K562 (cell line): Measurements from ENCODE around the gene STK26. TPM values are rescaled to one million over a fixed set of nuclear protein-coding genes. Genes with fewer than 3 reads are reported as not detected.

Source experiments
- ATAC-seq: fragments of 200-7000 bp; cut with Tn5 transposase; 3 replicates; pipeline ENCODE4 v1.9.1; 2020; ENCODE audit warnings: moderate library complexity
- BruUV-seq: library from RNA; stranded (reverse); fragments of 400-500 nt; replicated peaks from 2 replicates; lab custom pipeline; 2021; lab: Mats Ljungman, UMichigan
- CTCF ChIA-PET: fragments of 300-600 bp; formaldehyde crosslinking; extraction: SDS; loops from one replicate; lab custom pipeline; 2021; ENCODE audit warnings: low intra/inter-chr PET ratio; lab: Yijun Ruan, JAX
- POLR2A ChIA-PET: fragments of 300-600, 350-650 bp; sonication (Branson Sonifier 250); formaldehyde crosslinking; extraction: SDS; loops from one replicate; lab custom pipeline; 2021; ENCODE audit warnings: antibody characterized with exemption, inconsistent platforms; lab: Yijun Ruan, JAX
- DNase-seq, 4 experiments: peaks; one replicate each; pipeline versions ENCODE4 v3.0.0 to v3.0.0-alpha.2; 2011 to 2018; ENCODE audit warnings: low spot score in 3 of 4, mixed read lengths in 3 of 4; ENCODE audit errors: extremely low read depth in 1 of 4
- FAIRE-seq: peaks from 2 replicates; lab custom pipeline; 2011; peaks lifted over from hg19 to GRCh38; lab: Jason Lieb, UNC
- H2AFZ ChIP-seq: 2 replicates; pipeline ENCODE4 v1.6.0; 2011; ENCODE audit warnings: low read depth, low read length, control low read depth, inconsistent platforms
- H3K27ac ChIP-seq: fragments of 200-600 bp; 3 replicates; pipeline ENCODE4 v1.8.0; 2011; ENCODE audit warnings: low read depth, mild to moderate bottlenecking, control low read depth, inconsistent platforms, low read length, moderate library complexity, mixed read lengths; ENCODE audit errors: extremely low read depth
- H3K27me3 ChIP-seq, 2 experiments: fragments of 300-600 bp in 1 of 2; 2 replicates in 1 of 2; 3 replicates in 1 of 2; pipeline versions ENCODE4 v1.6.0 to v1.8.0; 2011; ENCODE audit warnings: inconsistent platforms in 2 of 2, low read length in 2 of 2, mild to moderate bottlenecking in 1 of 2, mixed read lengths in 1 of 2, moderate library complexity in 1 of 2; ENCODE audit not compliant: control insufficient read depth in 2 of 2, insufficient read depth in 2 of 2
- H3K36me3 ChIP-seq: fragments of 300-600 bp; 3 replicates; pipeline ENCODE4 v1.8.0; 2011; ENCODE audit warnings: mild to moderate bottlenecking, low read length, inconsistent platforms; ENCODE audit not compliant: control insufficient read depth, insufficient read depth
- H3K4me1 ChIP-seq, 2 experiments: fragments of 200-600 bp in 1 of 2; replicated peaks in 1 of 2; 2 replicates in 1 of 2; 3 replicates in 1 of 2; pipeline versions ENCODE4 v1.5.1 to v1.8.0; 2011; ENCODE audit warnings: inconsistent platforms in 2 of 2, low read length in 2 of 2, mild to moderate bottlenecking in 1 of 2, mixed read lengths in 1 of 2, moderate library complexity in 1 of 2; ENCODE audit not compliant: control insufficient read depth in 2 of 2, insufficient read depth in 2 of 2
- H3K4me2 ChIP-seq: 2 replicates; pipeline ENCODE4 v1.6.1; 2011; ENCODE audit warnings: low read length, control low read depth, inconsistent platforms, mixed read lengths; ENCODE audit not compliant: insufficient read depth
- H3K4me3 ChIP-seq: fragments of 200-600 bp; sonication (generic), shearing (Covaris generic); 2 replicates; pipeline ENCODE4 v1.5.1; 2016; ENCODE audit warnings: control low read depth, inconsistent platforms
- H3K79me2 ChIP-seq: fragments of 200-600 bp; 3 replicates; pipeline ENCODE4 v1.8.0; 2011; ENCODE audit warnings: low read length, inconsistent platforms; ENCODE audit not compliant: control insufficient read depth, insufficient read depth
- H3K9ac ChIP-seq, 2 experiments: 2 replicates each; pipeline versions ENCODE4 v1.6.0 to v1.6.1; 2011; ENCODE audit warnings: low read depth in 2 of 2, low read length in 2 of 2, control low read depth in 1 of 2, inconsistent platforms in 1 of 2, mild to moderate bottlenecking in 1 of 2, mixed read lengths in 1 of 2; ENCODE audit not compliant: insufficient read depth in 1 of 2
- H3K9me1 ChIP-seq: one replicate; pipeline ENCODE4 v1.6.0; 2011; ENCODE audit warnings: inconsistent platforms, mild to moderate bottlenecking, low read length, moderate library complexity; ENCODE audit not compliant: control insufficient read depth, insufficient read depth
- H3K9me3 ChIP-seq: replicated peaks from 2 replicates; pipeline ENCODE4 v1.5.1; 2011; ENCODE audit warnings: low read depth, low read length, inconsistent platforms; ENCODE audit not compliant: control insufficient read depth, insufficient read depth
- H4K20me1 ChIP-seq: replicated peaks from 2 replicates; pipeline ENCODE4 v1.6.1; 2011; ENCODE audit warnings: low read length, inconsistent platforms, mixed read lengths; ENCODE audit not compliant: control insufficient read depth, insufficient read depth
- EZH2 ChIP-seq: IDR thresholded peaks from 2 replicates; pipeline ENCODE4 v1.6.1; 2012; ENCODE audit warnings: low read depth, mild to moderate bottlenecking, inconsistent platforms, low read length, borderline replicate concordance
- LARP7 ChIP-seq: fragments of 450-650 bp; IDR thresholded peaks from 2 replicates; pipeline ENCODE4 v1.6.1; 2016
- PPARD ChIP-seq: fragments of 250-450 bp; sonication (Bioruptor Pico); IDR thresholded peaks from 2 replicates; pipeline ENCODE4 v1.8.0; 2022; ENCODE audit warnings: inconsistent platforms, mild to moderate bottlenecking, moderate library complexity
- THAP12 ChIP-seq: fragments of 250-450 bp; sonication (Bioruptor Pico); IDR thresholded peaks from 2 replicates; pipeline ENCODE4 v1.9.0; 2021; ENCODE audit warnings: mild to moderate bottlenecking, inconsistent platforms
- ZNF143 ChIP-seq: sonication (generic); formaldehyde crosslinking; IDR thresholded peaks from 2 replicates; pipeline ENCODE4 v1.9.0; 2022; ENCODE audit warnings: mild to moderate bottlenecking, missing genetic modification reagents
- ZNF740 ChIP-seq, 3 experiments: fragments of 200-800 bp in 1 of 3; sonication (Bioruptor generic) in 1 of 3; sonication (generic) in 1 of 3; formaldehyde crosslinking in 1 of 3; IDR thresholded peaks; 2 replicates each; pipeline versions ENCODE4 v1.6.1 to v1.8.0; 2016 to 2022; ENCODE audit warnings: mild to moderate bottlenecking in 2 of 3, missing compliant biosample characterization in 2 of 3, missing genetic modification characterization in 2 of 3, missing genetic modification reagents in 1 of 3
- ZNF830 ChIP-seq: fragments of 250-450 bp; sonication (Bioruptor Pico); IDR thresholded peaks from 2 replicates; pipeline ENCODE4 v1.5.0; 2021; ENCODE audit warnings: mild to moderate bottlenecking
- WGBS: fragments of 100-300 bp; shearing (Covaris generic); methylation state at CpG from one replicate; pipeline ENCODE4 v1.1.6; 2016; ENCODE audit warnings: low coverage, mixed read lengths; ENCODE audit not compliant: insufficient coverage; ENCODE audit errors: missing lambda C conversion rate; 5-methylcytosine and 5-hydroxymethylcytosine counted together
- in situ Hi-C: fragments of 300-500 bp; cut with MboI; formaldehyde crosslinking; loops from 4 replicates; pipeline ENCODE4 v1.15.0; 2018; ENCODE audit warnings: inconsistent platforms, mixed read lengths
- intact Hi-C: fragments of 100-400 bp; cut with micrococcal nuclease; formaldehyde crosslinking; loops from 2 replicates; pipeline ENCODE4 v1.14.2; 2022
- polyA plus RNA-seq, 8 experiments: library from polyadenylated mRNA; depleted of rRNA in 4 of 8; stranded (reverse) in 5 of 8; unstranded in 3 of 8; fragments of >200 nt; fragmentation: Nextera tagmentation in 2 of 8; fragmentation: Illumina TruSeq in 1 of 8; extraction: Ambion mirVana in 2 of 8; extraction: Trizol in 1 of 8; gene quantifications; 2 replicates each; pipeline versions ENCODE4 v1.2.1 to v1.2.3, GENCODE V29; 2011 to 2014; ENCODE audit warnings: inconsistent platforms in 1 of 8, missing spikeins in 1 of 8
- total RNA-seq, 7 experiments: library from RNA; depleted of rRNA in 6 of 7; stranded (reverse); fragments of >200 nt in 6 of 7; fragmentation: Illumina TruSeq in 2 of 7; extraction: Trizol in 2 of 7; gene quantifications; 2 replicates each; pipeline versions ENCODE4 v1.2.1 to v1.2.3, GENCODE V29; 2011 to 2021; ENCODE audit warnings: low replicate concordance in 1 of 7
- TF ChIP-seq, protein P1 (sequence below), 2 experiments: fragments of 450-650 bp; formaldehyde crosslinking in 1 of 2; IDR thresholded peaks; 2 replicates each; pipeline versions ENCODE4 v1.4.0 to v1.6.1; 2014 to 2020; ENCODE audit warnings: mild to moderate bottlenecking in 2 of 2, borderline replicate concordance in 1 of 2, low read depth in 1 of 2

Gene STK26
- total and polyA plus RNA-seq, 9 of the 15 experiments (the other 6 are each of a cell fraction or from before 2014, with no cell fraction given): 28.1 to 72.9 (median 50.1) TPM

DNA sequence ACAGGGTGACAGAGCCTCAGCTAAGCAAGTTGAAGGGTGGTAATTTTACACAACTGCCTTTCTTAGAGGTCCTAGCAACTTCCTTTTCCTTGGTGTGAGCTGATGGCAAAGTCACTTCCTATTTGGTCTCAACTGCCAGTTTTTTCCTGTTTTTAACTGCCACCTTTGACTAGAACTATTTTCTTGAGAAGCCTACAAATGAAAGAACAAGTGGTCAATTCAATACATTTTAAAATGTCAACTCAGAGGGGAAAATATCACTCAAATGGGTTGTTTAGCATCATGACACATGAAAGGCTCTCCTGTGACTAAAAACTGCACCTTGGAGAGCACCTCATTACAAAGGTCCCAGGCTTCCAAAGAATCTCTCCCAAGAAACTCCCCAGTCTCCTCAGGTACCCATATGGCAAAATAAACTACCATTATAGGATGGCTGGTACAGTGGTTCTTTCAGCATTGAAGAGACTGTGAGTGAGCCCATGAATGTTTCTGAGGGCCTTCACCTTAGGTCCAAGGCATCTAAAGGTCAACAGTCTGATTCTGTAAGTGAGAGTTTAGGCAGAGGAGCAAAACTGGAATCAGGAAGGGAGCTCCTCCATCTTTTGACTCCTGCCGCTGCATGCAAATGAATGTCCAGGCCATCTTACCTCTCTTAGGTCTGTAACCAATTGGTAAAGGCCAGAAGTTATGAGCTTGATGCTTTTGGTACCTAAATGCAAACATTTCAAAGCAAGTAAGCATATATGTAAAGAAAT is 5.5 kb upstream of the STK26 start:
- H4K20me1 ChIP-seq: no peaks in the 10 kb centered on the region
- BruUV-seq: no TSS peak
- H2AFZ ChIP-seq: peak overlapping the region; percentile 57
- H3K79me2 ChIP-seq: peaks cover 14% of the 10 kb centered on the region; the same call in 2 of the 3 replicates
- WGBS: 50% methylated on average over 1 of the region's 1 CpG
- in situ Hi-C loops: no loop called here
- no peaks in the 10 kb centered on the region for H3K36me3 ChIP-seq
- intact Hi-C loops: loop anchor here (2.0 kb wide), 2 partner anchors 33 to 53 kb away; no protein-coding TSS in a partner anchor
- peak overlapping the region; percentile 79 for H3K27ac ChIP-seq
- no peaks in the 10 kb centered on the region for H3K9me1 ChIP-seq
- H3K9ac ChIP-seq: peak overlapping the region in 1 of 2 experiments; percentile 39; a peak in 2 of 4 replicates
- DNase-seq (peak in 1 of 4 experiments; percentile 12), ATAC-seq (peak; percentile 22), FAIRE-seq (no peak)
- ChIA-PET CTCF (no interaction called here), POLR2A (interaction anchor here (1.1 to 1.2 kb wide), 2 partner anchors 10 to 12 kb away, joined by 3 to 4 read pairs; no protein-coding TSS in a partner anchor)
- H3K4me3 ChIP-seq: no peak overlapping the region
- no peaks in the 10 kb centered on the region for H3K27me3 ChIP-seq
- peaks cover 8 to 36% of the 10 kb centered on the region in 2 experiments; a peak in 4 of 5 replicates for H3K4me1 ChIP-seq
- no peaks in the 10 kb centered on the region for H3K9me3 ChIP-seq
- peak overlapping the region; percentile 26 for H3K4me2 ChIP-seq
- TF ChIP-seq PPARD (CRISPR knock-in tag) (no peak), THAP12 (CRISPR knock-in tag) (no peak), LARP7 (no peak), ZNF143 (CRISPR knock-in tag) (no peak), ZNF830 (no peak), EZH2 (no peak), ZNF740 (CRISPR knock-in tag; IDR thresholded peaks at IDR 0.05) (no peak), ZNF740 (tag; IDR thresholded peaks at IDR 0.05) (no peak)
- TF ChIP-seq, protein P1, sequence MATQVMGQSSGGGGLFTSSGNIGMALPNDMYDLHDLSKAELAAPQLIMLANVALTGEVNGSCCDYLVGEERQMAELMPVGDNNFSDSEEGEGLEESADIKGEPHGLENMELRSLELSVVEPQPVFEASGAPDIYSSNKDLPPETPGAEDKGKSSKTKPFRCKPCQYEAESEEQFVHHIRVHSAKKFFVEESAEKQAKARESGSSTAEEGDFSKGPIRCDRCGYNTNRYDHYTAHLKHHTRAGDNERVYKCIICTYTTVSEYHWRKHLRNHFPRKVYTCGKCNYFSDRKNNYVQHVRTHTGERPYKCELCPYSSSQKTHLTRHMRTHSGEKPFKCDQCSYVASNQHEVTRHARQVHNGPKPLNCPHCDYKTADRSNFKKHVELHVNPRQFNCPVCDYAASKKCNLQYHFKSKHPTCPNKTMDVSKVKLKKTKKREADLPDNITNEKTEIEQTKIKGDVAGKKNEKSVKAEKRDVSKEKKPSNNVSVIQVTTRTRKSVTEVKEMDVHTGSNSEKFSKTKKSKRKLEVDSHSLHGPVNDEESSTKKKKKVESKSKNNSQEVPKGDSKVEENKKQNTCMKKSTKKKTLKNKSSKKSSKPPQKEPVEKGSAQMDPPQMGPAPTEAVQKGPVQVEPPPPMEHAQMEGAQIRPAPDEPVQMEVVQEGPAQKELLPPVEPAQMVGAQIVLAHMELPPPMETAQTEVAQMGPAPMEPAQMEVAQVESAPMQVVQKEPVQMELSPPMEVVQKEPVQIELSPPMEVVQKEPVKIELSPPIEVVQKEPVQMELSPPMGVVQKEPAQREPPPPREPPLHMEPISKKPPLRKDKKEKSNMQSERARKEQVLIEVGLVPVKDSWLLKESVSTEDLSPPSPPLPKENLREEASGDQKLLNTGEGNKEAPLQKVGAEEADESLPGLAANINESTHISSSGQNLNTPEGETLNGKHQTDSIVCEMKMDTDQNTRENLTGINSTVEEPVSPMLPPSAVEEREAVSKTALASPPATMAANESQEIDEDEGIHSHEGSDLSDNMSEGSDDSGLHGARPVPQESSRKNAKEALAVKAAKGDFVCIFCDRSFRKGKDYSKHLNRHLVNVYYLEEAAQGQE (IDR thresholded peaks at IDR 0.05; ENCODE audit: borderline replicate concordance): peak; percentile 52
- TF ChIP-seq, protein P1 (CRISPR knock-in tag; IDR thresholded peaks at IDR 0.05; ENCODE audit: low read depth): no peak
